Measurements from ENCODE around the gene AP2A2.

- no peak for TF ChIP-seq POLR2AphosphoS5 (IDR thresholded peaks at IDR 0.05; ENCODE audit: low read depth, low read length)
- TF ChIP-seq TCF7L2 (IDR thresholded peaks at IDR 0.05; ENCODE audit: low read depth, low read length) = no peak
- TF ChIP-seq, protein P1, sequence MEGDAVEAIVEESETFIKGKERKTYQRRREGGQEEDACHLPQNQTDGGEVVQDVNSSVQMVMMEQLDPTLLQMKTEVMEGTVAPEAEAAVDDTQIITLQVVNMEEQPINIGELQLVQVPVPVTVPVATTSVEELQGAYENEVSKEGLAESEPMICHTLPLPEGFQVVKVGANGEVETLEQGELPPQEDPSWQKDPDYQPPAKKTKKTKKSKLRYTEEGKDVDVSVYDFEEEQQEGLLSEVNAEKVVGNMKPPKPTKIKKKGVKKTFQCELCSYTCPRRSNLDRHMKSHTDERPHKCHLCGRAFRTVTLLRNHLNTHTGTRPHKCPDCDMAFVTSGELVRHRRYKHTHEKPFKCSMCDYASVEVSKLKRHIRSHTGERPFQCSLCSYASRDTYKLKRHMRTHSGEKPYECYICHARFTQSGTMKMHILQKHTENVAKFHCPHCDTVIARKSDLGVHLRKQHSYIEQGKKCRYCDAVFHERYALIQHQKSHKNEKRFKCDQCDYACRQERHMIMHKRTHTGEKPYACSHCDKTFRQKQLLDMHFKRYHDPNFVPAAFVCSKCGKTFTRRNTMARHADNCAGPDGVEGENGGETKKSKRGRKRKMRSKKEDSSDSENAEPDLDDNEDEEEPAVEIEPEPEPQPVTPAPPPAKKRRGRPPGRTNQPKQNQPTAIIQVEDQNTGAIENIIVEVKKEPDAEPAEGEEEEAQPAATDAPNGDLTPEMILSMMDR (IDR thresholded peaks at IDR 0.05) = no peak
- TF ChIP-seq, protein P2, sequence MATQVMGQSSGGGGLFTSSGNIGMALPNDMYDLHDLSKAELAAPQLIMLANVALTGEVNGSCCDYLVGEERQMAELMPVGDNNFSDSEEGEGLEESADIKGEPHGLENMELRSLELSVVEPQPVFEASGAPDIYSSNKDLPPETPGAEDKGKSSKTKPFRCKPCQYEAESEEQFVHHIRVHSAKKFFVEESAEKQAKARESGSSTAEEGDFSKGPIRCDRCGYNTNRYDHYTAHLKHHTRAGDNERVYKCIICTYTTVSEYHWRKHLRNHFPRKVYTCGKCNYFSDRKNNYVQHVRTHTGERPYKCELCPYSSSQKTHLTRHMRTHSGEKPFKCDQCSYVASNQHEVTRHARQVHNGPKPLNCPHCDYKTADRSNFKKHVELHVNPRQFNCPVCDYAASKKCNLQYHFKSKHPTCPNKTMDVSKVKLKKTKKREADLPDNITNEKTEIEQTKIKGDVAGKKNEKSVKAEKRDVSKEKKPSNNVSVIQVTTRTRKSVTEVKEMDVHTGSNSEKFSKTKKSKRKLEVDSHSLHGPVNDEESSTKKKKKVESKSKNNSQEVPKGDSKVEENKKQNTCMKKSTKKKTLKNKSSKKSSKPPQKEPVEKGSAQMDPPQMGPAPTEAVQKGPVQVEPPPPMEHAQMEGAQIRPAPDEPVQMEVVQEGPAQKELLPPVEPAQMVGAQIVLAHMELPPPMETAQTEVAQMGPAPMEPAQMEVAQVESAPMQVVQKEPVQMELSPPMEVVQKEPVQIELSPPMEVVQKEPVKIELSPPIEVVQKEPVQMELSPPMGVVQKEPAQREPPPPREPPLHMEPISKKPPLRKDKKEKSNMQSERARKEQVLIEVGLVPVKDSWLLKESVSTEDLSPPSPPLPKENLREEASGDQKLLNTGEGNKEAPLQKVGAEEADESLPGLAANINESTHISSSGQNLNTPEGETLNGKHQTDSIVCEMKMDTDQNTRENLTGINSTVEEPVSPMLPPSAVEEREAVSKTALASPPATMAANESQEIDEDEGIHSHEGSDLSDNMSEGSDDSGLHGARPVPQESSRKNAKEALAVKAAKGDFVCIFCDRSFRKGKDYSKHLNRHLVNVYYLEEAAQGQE (IDR thresholded peaks at IDR 0.05; ENCODE audit: insufficient read depth in 1 of 2, low read depth in 2 of 2, low read length in 1 of 2) = no peak
Observed at GRCh38 chr11:947744-948143, 22.1 kb downstream of the AP2A2 start.
